ENCODE data around the gene TBC1D2B. TPM values are rescaled to one million over a fixed set of nuclear protein-coding genes. Genes with fewer than 3 reads are reported as not detected.
"Not testable (repeated sequence)": the region's sequence is repeated elsewhere in the genome, so short reads cannot be mapped to it uniquely, and the experiment has no call there.

Gene TBC1D2B
- polyA plus RNA-seq, 1 experiment: 39.8 TPM

- 0 out of 2 replicates have a peak, but pooled peaks have one; percentile 14 for TF ChIP-seq CTCF (IDR thresholded peaks at IDR 0.05; ENCODE audit: insufficient read depth, low read depth, low read length)
- H3K4me3 ChIP-seq (ENCODE audit: low read depth, low read length); DNase-seq (ENCODE audit: low read depth); H3K36me3 ChIP-seq (ENCODE audit: control insufficient read depth, insufficient read depth, low read length); POLR2A ChIA-PET; H3K27me3 ChIP-seq (ENCODE audit: control insufficient read depth, insufficient read depth, low read length): not testable (repeated sequence)
- CTCF ChIA-PET: interaction anchor here (1.0 to 1.3 kb wide), 2 partner anchors 10 to 113 kb away, joined by 3 to 4 read pairs; no protein-coding TSS in a partner anchor
Measured at GRCh38 chr15:77994893-77995536, 82.5 kb downstream of the TBC1D2B start.

GRCh38 chr15:77993970-77994693 is 83.4 kb downstream of the TBC1D2B start:
- H3K27me3 ChIP-seq (ENCODE audit: control insufficient read depth, insufficient read depth, low read length); H3K36me3 ChIP-seq (ENCODE audit: control insufficient read depth, insufficient read depth, low read length); POLR2A ChIA-PET; H3K4me3 ChIP-seq (ENCODE audit: low read depth, low read length): not testable (repeated sequence)
- peak; percentile 67 for DNase-seq (ENCODE audit: low read depth)
- CTCF ChIA-PET: interaction anchor here (0.7 to 1.9 kb wide), 5 partner anchors 11 to 114 kb away, joined by 3 to 8 read pairs (median 3); partner anchors contain the start of gene SH2D7

GRCh38 chr15:77993374-77993911 is 84.1 kb downstream of the TBC1D2B start:
- no peaks in the 10 kb centered on the region for H3K27me3 ChIP-seq (ENCODE audit: control insufficient read depth, insufficient read depth, low read length)
- CTCF ChIA-PET: interaction anchor here (1.0 to 1.9 kb wide), 4 partner anchors 11 to 115 kb away, joined by 3 to 8 read pairs (median 4); partner anchors contain the start of gene SH2D7
- TF ChIP-seq CTCF (IDR thresholded peaks at IDR 0.05; ENCODE audit: insufficient read depth, low read depth, low read length): no peak
- POLR2A ChIA-PET: no interaction called here
- H3K36me3 ChIP-seq (ENCODE audit: control insufficient read depth, insufficient read depth, low read length): peaks cover 5% of the 10 kb centered on the region
- no peak for DNase-seq (ENCODE audit: low read depth)
- H3K4me3 ChIP-seq (ENCODE audit: low read depth, low read length): no peak overlapping the region

- POLR2A ChIA-PET: no interaction called here
- H3K27me3 ChIP-seq (ENCODE audit: control insufficient read depth, insufficient read depth, low read length): no peaks in the 10 kb centered on the region
- peaks cover 2% of the 10 kb centered on the region for H3K36me3 ChIP-seq (ENCODE audit: control insufficient read depth, insufficient read depth, low read length)
- CTCF ChIA-PET: interaction anchor here (0.9 to 2.4 kb wide), 4 partner anchors 24 to 116 kb away, joined by 3 to 12 read pairs (median 6); no protein-coding TSS in a partner anchor
- no peak for TF ChIP-seq CTCF (IDR thresholded peaks at IDR 0.05; ENCODE audit: insufficient read depth, low read depth, low read length)
- H3K4me3 ChIP-seq (ENCODE audit: low read depth, low read length): no peak overlapping the region
- no peak for DNase-seq (ENCODE audit: low read depth)
Measured at GRCh38 chr15:77992356-77993222, 84.9 kb downstream of the TBC1D2B start.

GRCh38 chr15:77991658-77992201 is 85.8 kb downstream of the TBC1D2B start:
- POLR2A ChIA-PET; H3K4me3 ChIP-seq (ENCODE audit: low read depth, low read length); H3K27me3 ChIP-seq (ENCODE audit: control insufficient read depth, insufficient read depth, low read length); DNase-seq (ENCODE audit: low read depth); H3K36me3 ChIP-seq (ENCODE audit: control insufficient read depth, insufficient read depth, low read length): not testable (repeated sequence)
- CTCF ChIA-PET: interaction anchor here (0.6 to 2.4 kb wide), 4 partner anchors 25 to 117 kb away, joined by 3 to 12 read pairs (median 3); no protein-coding TSS in a partner anchor
